ENCODE measurements around the gene CAMK2N2. TPM values are rescaled to one million over a fixed set of nuclear protein-coding genes. Genes with fewer than 3 reads are reported as not detected.
"Not testable (repeated sequence)": the region's sequence is repeated elsewhere in the genome, so short reads cannot be mapped to it uniquely, and the experiment has no call there.

Gene CAMK2N2
- polyA plus RNA-seq, 1 donor: 0.72 TPM

DNA sequence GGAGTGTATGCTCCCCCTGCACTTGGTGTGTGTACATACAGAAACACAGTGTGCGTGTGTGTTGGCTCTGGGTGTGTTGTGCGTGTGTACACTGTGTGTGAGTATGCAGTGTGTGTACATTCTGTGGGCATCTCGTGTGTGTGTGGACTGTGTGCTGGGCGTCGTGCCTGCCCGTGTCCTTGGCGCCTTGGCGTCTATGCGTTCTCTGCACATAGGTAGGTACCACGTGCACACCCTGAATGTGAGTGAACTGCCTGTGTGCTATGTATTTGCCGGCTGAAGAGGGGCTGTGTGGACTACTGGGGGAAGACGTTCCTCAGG lies 14.0 kb upstream of the CAMK2N2 start:
- Histone ChIP-seq H3K27ac (ENCODE audit: low read length) (no peak overlapping the region), H3K27me3 (ENCODE audit: control insufficient read depth, insufficient read depth, low read length) (peaks cover 57% of the 10 kb centered on the region), H3K4me3 (ENCODE audit: low read length) (no peak overlapping the region), H3K36me3 (ENCODE audit: control insufficient read depth, insufficient read depth, low read length) (no peaks in the 10 kb centered on the region), H3K9me3 (ENCODE audit: control insufficient read depth, low read depth, low read length) (peaks cover 5% of the 10 kb centered on the region), H3K4me1 (ENCODE audit: control insufficient read depth, insufficient read depth, low read length) (no peaks in the 10 kb centered on the region)
- no CpG with 5 or more reads among the region's 12 CpGs for WGBS (ENCODE audit: insufficient coverage, low lambda C conversion rate)
- no peak for DNase-seq

DNA sequence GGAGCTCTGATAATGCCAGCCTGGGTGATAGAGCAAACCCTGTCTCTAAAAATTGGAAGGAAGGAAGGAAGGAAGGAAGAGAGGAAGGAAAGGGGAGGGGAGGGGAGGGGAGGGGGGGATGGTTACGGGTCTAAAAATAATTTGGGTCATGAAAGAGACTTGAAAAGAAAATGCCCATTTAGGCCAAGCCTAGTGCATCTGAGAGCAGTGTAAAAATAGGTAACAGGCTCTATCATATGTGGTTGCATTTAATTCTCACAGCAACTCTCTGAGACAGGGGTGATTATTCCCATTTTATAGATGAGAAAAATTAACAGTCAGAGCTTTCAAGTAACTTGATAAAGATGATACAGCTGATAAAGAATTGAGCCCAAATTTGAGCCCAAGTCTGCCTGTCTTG lies 10.9 kb upstream of the CAMK2N2 start:
- Histone ChIP-seq H3K36me3 (ENCODE audit: control insufficient read depth, insufficient read depth, low read length) (no peaks in the 10 kb centered on the region), H3K9me3 (ENCODE audit: control insufficient read depth, low read depth, low read length) (peaks cover 5% of the 10 kb centered on the region), H3K4me1 (ENCODE audit: control insufficient read depth, insufficient read depth, low read length) (no peaks in the 10 kb centered on the region), H3K27ac (ENCODE audit: low read length) (no peak overlapping the region), H3K27me3 (ENCODE audit: control insufficient read depth, insufficient read depth, low read length) (peaks cover 38% of the 10 kb centered on the region), H3K4me3 (ENCODE audit: low read length) (no peak overlapping the region)
- DNase-seq: no peak
- no CpG with 5 or more reads among the region's 1 CpG for WGBS (ENCODE audit: insufficient coverage, low lambda C conversion rate)

DNA sequence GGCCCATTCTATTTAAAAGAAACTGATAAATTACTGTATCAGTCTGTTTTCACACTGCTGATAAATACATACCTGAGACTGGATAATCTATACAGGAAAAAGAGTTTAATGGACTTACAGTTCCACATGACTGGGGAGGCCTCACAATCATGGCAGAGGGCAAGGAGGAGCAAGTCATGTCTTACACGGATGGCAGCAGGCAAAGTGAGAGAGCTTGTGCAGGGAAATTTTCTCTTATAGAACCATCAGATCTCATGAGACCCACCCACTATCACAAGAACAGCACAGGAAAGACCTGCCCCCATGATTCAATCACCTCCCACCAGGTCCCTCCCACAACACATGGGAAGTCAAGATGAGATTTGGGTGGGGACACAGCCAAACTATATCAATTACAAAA lies 5.9 kb upstream of the CAMK2N2 start:
- not testable (repeated sequence) for H3K27ac ChIP-seq (ENCODE audit: low read length); H3K9me3 ChIP-seq (ENCODE audit: control insufficient read depth, low read depth, low read length); H3K36me3 ChIP-seq (ENCODE audit: control insufficient read depth, insufficient read depth, low read length); H3K4me1 ChIP-seq (ENCODE audit: control insufficient read depth, insufficient read depth, low read length); DNase-seq; H3K4me3 ChIP-seq (ENCODE audit: low read length)
- WGBS (ENCODE audit: insufficient coverage, low lambda C conversion rate): no CpG with 5 or more reads among the region's 1 CpG
- peaks cover 27% of the 10 kb centered on the region for H3K27me3 ChIP-seq (ENCODE audit: control insufficient read depth, insufficient read depth, low read length)

DNA sequence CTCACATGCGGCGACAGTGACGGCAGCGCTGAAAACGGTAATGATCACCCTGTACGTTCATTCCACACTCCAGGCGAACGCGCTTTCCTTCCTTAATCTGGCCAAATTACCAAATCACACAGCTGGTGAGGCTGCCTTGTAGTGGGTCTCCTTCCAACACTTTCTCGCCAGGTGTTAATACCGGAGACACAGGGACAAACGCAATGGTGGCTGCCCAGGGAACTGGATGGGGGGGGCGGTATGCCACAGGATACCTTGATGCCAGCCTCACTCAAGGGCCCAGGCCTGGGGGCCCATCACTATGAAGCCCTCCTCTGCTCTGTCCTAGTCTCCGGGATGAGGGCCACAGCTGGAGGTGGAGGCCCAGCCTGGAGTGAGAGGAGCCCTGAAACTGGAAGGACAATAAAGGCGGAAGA lies 1.4 kb upstream of the CAMK2N2 start:
- Histone ChIP-seq H3K36me3 (ENCODE audit: control insufficient read depth, insufficient read depth, low read length) (peaks cover 6% of the 10 kb centered on the region), H3K4me3 (ENCODE audit: low read length) (no peak overlapping the region), H3K27me3 (ENCODE audit: control insufficient read depth, insufficient read depth, low read length) (peaks cover 61% of the 10 kb centered on the region), H3K9me3 (ENCODE audit: control insufficient read depth, low read depth, low read length) (peaks cover 5% of the 10 kb centered on the region), H3K4me1 (ENCODE audit: control insufficient read depth, insufficient read depth, low read length) (peaks cover 16% of the 10 kb centered on the region), H3K27ac (ENCODE audit: low read length) (no peak overlapping the region)
- WGBS (ENCODE audit: insufficient coverage, low lambda C conversion rate): no CpG with 5 or more reads among the region's 15 CpGs
- DNase-seq: no peak

DNA sequence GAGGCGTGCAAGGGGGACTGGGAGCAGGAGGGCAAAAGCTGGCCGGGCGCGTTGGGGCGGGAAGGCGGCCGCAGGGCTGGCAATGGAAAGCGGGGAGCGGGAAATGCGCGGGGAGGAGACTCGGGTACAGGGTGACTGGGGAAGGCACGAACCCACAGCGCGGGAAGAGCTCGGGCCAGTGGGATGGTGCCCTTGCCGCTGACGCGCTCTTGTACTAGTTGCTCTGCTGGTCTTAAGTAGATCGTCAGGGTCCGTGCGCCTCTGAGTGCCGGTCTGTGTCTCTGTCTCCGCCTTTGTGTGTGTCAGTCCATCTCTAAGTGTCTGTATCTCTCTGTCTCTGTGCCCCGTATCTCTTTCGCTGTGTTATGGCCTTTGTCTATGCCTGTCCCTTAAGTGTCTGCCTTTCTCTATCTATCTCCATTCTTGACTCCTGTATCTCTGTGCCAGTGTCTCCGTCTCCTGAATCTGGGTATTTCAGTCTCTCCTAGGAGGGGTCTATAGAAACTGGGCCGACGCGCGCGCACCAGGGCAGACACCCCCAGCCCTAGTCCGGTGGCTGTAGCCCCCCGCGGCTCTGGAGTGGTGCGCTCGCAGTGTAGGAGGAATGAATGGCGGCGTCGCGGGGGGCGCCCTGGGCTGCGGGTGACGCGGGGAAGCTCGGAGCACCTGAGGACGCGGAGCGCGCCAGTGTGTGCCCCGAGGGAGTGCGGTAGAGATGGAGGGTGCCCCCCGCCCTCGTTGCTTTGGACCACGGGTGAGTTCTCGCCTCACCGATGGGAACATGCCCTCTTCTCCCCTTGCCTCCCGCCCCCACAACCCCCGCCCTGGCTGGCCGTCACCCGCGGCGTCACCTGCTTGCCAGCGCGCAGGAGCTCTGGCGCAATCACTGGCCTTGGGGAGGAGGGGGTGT lies 756 bp upstream of the CAMK2N2 start:
- peaks cover 16% of the 10 kb centered on the region for H3K4me1 ChIP-seq (ENCODE audit: control insufficient read depth, insufficient read depth, low read length)
- WGBS (ENCODE audit: insufficient coverage, low lambda C conversion rate): no CpG with 5 or more reads among the region's 66 CpGs
- peaks cover 5% of the 10 kb centered on the region for H3K9me3 ChIP-seq (ENCODE audit: control insufficient read depth, low read depth, low read length)
- DNase-seq: peak in 1 of 2 donors; percentile 24
- no peak overlapping the region for H3K27ac ChIP-seq (ENCODE audit: low read length)
- peaks cover 61% of the 10 kb centered on the region for H3K27me3 ChIP-seq (ENCODE audit: control insufficient read depth, insufficient read depth, low read length)
- peaks cover 6% of the 10 kb centered on the region for H3K36me3 ChIP-seq (ENCODE audit: control insufficient read depth, insufficient read depth, low read length)
- peak overlapping the region; percentile 13 for H3K4me3 ChIP-seq (ENCODE audit: low read length)

DNA sequence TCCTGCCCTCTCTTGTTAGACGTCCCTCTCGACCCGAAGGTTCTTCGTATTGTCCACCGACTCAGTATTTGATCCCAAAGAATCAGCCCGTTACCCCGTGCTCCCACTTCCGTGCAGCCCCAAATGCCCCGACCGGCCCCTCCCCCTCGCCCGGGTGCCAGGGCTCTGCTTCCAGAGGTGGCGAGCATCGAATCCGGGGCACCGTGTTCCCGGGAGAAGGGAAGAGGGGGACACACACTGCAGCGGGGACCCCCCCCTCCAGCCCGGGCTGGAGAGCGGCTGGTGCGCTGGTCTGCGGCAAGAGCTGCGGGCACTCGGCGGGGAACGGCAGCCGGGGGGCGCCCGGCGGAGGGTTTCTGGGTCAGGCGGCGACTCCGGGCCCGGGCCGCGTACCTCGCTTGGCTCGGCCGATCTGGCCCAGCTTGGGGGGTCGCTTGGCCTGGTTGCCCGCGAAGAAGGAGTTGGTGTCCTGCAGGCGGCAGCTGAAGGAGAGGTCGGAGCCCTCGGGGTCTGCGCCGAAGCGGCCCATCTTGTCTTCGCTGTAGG lies 556 bp downstream of the CAMK2N2 start:
- no CpG with 5 or more reads among the region's 49 CpGs for WGBS (ENCODE audit: insufficient coverage, low lambda C conversion rate)

DNA sequence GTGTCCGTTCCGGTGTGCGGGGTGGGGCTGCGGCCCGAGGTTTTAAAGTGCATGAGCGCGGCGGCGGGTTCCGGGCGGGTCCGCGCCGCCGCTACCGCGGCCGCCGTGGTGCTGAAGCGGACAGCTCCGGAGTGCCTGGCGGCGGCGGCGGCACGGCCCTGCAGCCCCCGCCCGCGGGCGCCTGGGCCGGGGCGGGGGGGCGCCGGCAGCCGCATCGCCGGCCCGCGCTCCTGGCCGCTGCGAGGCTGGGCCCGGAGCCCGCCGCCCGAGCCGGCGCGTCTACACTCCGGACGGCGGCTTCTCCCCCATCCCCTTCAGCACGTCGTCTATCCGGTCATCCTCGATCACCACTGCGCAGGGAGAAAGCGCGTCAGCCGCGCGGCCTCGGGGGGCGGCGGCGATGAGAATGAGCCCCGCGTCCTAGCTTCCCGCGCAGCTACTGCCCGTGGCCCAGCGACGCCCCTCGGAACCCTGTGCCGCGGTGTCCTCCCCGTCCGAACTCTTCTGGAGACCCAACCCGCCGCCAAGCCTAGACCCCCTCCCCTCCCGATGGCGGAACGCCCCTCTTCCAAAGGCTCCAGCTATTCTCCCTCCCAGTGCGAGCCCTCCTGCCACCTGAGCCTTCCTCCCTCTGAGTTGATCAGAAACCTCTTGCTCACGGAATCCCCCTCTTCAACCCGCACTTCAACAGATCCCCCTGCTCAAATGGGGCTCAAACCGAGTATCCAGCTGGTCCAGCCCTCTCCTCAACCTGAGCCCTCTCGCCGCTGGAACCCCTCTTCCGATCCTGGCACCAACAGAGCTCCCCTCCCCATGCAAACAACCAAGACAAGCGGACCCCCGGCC lies 1.3 kb downstream of the CAMK2N2 start:
- no CpG with 5 or more reads among the region's 91 CpGs for WGBS (ENCODE audit: insufficient coverage, low lambda C conversion rate)
- Histone ChIP-seq H3K9me3 (ENCODE audit: control insufficient read depth, low read depth, low read length) (peaks cover 5% of the 10 kb centered on the region), H3K36me3 (ENCODE audit: control insufficient read depth, insufficient read depth, low read length) (peaks cover 6% of the 10 kb centered on the region), H3K27me3 (ENCODE audit: control insufficient read depth, insufficient read depth, low read length) (peaks cover 56% of the 10 kb centered on the region), H3K27ac (ENCODE audit: low read length) (no peak overlapping the region), H3K4me1 (ENCODE audit: control insufficient read depth, insufficient read depth, low read length) (peaks cover 16% of the 10 kb centered on the region), H3K4me3 (ENCODE audit: low read length) (peak overlapping the region; percentile 23)
- DNase-seq: peak in 1 of 2 donors; percentile 37

More for the DNA sequence above, 556 bp downstream of the CAMK2N2 start:
- peak in 1 of 2 donors; percentile 14 for DNase-seq
- Histone ChIP-seq H3K27me3 (ENCODE audit: control insufficient read depth, insufficient read depth, low read length) (peaks cover 58% of the 10 kb centered on the region), H3K4me3 (ENCODE audit: low read length) (peak overlapping the region; percentile 13), H3K4me1 (ENCODE audit: control insufficient read depth, insufficient read depth, low read length) (peaks cover 16% of the 10 kb centered on the region), H3K9me3 (ENCODE audit: control insufficient read depth, low read depth, low read length) (peaks cover 5% of the 10 kb centered on the region), H3K27ac (ENCODE audit: low read length) (no peak overlapping the region), H3K36me3 (ENCODE audit: control insufficient read depth, insufficient read depth, low read length) (peaks cover 6% of the 10 kb centered on the region)

DNA sequence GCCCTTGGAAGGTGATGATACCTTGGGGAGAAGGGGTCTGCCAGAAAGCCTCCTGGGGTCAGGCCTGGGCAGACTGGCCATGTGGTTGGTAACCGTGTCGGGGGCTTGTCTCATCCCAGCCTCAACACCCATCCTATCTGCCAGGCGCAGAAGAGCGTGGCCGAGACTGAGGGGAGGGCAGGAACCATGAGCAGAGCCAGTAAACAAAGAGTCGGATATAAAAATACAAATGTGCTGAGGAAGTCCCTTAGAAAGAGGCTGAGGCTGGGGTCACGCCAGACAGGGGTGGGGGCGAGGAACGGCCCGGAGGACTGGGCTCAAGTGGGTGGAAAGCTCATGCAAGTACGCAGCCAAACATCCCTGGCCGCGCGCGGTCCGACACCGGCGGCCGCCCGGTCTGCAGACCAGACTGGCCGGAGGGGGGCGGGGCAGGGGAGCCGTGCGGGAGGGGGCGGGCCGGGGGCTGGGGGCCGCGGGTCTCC lies 1.9 kb downstream of the CAMK2N2 start:
- H3K4me3 ChIP-seq (ENCODE audit: low read length): no peak overlapping the region
- no CpG with 5 or more reads among the region's 28 CpGs for WGBS (ENCODE audit: insufficient coverage, low lambda C conversion rate)

DNA sequence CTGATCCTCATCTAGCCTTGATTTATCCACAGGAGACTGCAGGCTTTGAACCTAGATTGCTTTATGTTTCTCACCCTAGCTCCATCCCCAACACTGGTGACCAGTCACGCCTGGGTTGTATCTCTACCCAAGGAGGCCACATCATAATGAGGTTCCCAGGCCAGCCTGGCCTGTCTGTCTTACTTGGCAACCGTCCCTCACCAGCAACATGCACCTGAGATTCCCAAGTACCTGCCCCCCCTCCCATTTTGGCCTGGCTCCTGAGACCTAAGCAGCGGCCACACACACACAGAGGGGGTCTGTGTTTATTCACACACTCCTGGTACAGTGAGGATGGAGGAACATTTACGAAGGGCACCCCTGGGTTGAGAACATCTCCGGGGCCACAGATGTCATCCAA lies 2.4 kb downstream of the CAMK2N2 start:
- DNase-seq: no peak
- Histone ChIP-seq H3K9me3 (ENCODE audit: control insufficient read depth, low read depth, low read length) (peaks cover 5% of the 10 kb centered on the region), H3K4me1 (ENCODE audit: control insufficient read depth, insufficient read depth, low read length) (peaks cover 16% of the 10 kb centered on the region), H3K4me3 (ENCODE audit: low read length) (no peak overlapping the region), H3K27ac (ENCODE audit: low read length) (no peak overlapping the region), H3K36me3 (ENCODE audit: control insufficient read depth, insufficient read depth, low read length) (peaks cover 6% of the 10 kb centered on the region), H3K27me3 (ENCODE audit: control insufficient read depth, insufficient read depth, low read length) (peaks cover 49% of the 10 kb centered on the region)
- WGBS (ENCODE audit: insufficient coverage, low lambda C conversion rate): no CpG with 5 or more reads among the region's 5 CpGs

More for the DNA sequence above, 1.9 kb downstream of the CAMK2N2 start:
- H3K27ac ChIP-seq (ENCODE audit: low read length): no peak overlapping the region
- H3K27me3 ChIP-seq (ENCODE audit: control insufficient read depth, insufficient read depth, low read length): peaks cover 52% of the 10 kb centered on the region
- H3K4me1 ChIP-seq (ENCODE audit: control insufficient read depth, insufficient read depth, low read length): peaks cover 16% of the 10 kb centered on the region
- peaks cover 6% of the 10 kb centered on the region for H3K36me3 ChIP-seq (ENCODE audit: control insufficient read depth, insufficient read depth, low read length)
- H3K9me3 ChIP-seq (ENCODE audit: control insufficient read depth, low read depth, low read length): peaks cover 5% of the 10 kb centered on the region
- no peak for DNase-seq
